ENCODE data around the gene DEPDC4.
"Not testable (repeated sequence)": the region's sequence is repeated elsewhere in the genome, so short reads cannot be mapped to it uniquely, and the experiment has no call there.

Gene DEPDC4

DNA sequence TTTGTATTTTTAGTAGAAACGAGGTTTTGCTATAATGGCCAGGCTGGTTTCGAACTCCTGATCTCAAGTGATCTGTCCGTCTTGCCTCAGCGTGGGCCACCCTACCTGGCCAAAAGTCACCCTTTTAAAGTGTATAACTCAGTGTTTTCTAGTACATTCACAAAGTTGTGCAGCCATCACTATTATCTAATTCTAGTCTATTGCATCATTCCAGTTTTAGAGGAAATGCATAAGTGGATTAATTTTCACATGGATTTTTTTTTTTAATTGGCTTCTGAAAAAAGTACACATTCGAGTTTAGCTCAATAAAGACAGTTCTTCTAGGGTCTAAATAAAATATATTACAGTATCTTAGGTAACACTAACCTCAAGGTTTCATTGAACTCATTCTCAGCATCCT, 3.7 kb downstream of the DEPDC4 start:
- DNase-seq (ENCODE audit: low read depth in 2 of 2) = no peak

DNA sequence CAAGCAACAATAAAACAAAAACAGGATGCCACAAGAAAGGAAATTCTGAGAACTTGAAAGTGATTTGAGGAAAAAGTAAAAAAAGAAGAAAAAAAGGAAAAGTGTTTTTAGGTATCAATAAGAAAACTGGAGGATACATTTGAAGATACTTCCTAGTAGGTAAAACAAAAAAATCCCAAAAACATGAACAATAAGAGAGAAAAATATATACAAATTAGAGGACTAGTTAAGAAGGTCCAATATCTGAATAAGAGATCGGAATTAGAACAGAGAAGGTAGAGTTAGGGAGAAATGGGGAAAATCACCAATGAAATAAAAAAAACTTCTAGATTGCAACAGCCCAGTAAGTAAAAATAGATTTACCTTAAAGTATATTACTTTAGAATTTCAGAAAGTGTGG, 8.8 kb downstream of the DEPDC4 start:
- no peak for DNase-seq (ENCODE audit: low read depth in 2 of 2)

DNA sequence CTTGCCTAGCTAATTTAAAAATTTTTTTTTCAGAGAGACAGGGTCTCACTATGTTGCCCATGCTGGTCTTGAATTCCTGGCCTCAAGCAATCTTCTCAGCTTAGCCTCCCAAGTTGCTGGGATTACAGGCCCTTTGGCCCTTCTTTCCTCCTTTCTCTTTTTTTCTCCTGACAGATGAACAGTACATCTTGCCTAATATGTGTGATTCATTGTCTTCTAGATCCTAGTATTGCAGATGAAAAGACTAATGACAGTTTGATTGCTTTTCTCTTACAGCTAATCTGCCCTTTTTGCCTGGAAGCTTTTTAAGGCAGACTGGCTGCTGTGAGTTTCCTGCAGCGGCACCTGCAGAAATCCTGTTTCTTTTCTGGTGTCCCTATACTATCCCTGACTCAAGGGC, 12.0 kb downstream of the DEPDC4 start:
- DNase-seq (ENCODE audit: low read depth in 2 of 2) = no peak

DNA sequence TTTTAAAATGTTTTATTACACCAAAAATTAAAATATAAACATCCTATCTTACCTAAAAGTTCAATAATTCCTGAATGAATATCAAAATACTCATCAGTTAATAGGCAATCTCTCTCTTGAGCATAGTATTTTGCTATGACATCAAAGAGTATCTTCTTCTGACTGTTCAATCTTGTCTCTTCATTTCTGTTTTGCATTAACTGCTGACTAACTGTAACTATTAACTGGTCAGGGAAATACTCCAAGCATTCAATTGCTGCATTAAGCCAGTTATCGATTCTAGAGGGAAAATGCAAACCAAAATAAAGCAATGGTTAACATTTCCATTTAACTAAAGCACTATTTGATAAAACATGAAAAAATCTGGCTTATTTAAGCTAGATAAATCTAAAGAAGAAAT, 13.4 kb downstream of the DEPDC4 start:
- DNase-seq (ENCODE audit: low read depth in 2 of 2) = no peak

DNA sequence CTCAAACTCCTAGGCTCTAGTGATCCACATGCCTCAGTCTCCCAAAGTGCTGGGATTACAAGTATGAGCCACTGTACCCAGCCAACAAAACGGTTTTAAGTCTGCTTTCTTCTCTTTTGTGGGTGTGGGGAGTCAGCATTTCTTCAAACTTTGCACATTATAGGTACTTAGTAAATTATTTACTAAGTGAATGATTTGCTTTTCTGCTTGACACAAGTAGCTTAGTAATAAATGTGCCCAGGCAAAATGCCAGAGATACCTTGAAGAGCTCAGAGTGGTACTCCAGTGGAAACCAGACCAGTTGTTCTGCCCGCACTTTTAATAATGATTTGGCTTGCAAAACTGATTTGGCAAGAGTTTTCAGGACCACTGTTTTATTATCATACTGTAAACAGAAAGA, 15.0 kb downstream of the DEPDC4 start:
- no peak for DNase-seq (ENCODE audit: low read depth in 2 of 2)

DNA sequence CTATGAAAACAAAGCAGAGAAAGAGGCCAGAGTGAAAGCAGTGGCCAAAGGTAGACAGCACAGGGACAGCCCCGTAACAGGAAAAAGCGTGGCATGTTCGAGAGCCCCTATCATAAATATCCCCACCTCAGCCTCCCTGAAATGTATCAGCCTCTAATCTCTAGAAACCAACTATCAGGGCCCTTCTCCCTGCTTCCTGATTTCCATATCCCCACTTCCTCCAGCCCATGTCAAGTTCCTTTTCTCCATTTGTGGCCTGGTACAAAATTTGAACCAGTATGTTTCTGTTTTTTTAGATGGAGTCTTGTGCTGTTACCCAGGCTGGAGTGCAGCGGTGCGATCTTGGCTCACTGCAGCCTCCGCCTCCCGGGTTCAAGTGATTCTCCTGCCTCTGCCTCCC, 16.9 kb downstream of the DEPDC4 start:
- no peak for DNase-seq (ENCODE audit: low read depth in 2 of 2)

DNA sequence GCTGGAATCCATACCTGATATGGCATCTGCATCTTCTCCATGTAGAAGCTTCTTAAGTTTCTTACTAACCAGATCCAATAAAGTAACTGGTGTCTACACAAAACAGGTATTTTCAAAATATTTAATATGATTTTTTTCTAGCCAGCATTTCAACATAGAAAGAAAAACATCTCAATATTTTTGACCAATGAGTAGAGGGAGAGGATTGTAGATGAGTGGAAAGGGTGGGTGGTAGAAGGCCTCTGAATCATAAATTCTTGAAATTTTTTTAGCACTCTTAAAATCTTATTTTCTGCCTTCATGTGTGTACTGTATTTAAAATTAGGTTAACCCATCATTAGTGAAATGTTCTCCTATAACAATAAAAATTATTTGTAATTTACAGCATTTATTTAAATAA, 18.0 kb downstream of the DEPDC4 start:
- DNase-seq (ENCODE audit: low read depth in 2 of 2) = no peak

DNA sequence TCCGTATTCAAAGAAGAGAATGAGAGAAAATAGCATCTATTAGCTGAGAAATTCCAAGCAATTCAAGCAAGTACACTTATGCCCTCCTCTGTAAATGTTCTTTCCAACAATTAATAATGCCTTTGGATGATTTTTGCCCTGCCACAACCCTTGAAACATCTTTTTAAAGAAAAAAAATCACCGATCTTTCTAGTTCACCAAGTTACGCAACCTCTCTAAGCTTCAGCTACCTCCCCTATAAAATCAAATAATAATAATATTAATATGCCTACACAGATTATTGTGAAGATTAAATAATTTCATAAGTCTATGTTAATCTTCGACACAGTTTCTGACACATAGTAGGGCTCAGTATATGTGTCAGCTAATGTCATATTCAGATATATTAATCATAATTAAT, 19.1 kb downstream of the DEPDC4 start:
- DNase-seq (ENCODE audit: low read depth in 2 of 2) = no peak

DNA sequence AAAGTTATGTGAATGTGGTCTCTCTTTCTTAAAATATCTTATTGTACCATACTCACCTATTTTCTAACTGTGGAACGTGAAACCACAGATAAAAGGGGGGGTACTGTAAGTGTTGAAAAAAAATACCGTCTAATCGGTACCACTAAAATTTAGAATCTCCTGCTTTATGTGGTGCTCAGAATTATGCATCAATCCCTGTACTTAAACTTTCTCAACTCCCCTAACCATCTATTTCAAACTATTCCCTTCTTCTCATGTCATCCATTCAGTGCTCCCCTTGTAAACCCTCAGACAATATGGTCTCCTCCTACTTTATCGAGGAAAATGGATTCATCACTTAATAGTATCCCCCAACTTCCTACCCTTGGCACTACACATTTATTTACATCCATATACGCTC, 23.7 kb downstream of the DEPDC4 start:
- DNase-seq (ENCODE audit: low read depth in 2 of 2) = no peak

DNA sequence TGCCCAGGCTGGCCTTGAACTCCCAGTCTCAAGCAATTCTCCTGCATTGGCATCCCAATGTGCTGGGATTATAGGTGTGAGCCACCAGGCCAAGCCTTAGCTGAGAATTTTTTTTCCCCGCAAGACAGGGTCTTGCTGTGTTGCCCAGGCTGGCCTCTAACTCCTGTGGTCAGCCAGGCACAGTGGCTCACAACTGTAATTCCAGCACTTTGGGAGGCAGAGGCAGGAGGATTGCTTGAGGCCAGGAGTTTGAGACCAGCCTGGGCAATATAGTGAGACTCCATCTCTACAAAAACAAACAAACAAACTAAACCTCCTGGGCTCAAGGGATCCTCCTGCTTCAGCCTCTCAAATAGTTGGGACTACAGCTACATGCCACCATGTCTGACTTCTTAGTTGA, 27.3 kb downstream of the DEPDC4 start:
- DNase-seq (ENCODE audit: low read depth in 2 of 2) = no peak

DNA sequence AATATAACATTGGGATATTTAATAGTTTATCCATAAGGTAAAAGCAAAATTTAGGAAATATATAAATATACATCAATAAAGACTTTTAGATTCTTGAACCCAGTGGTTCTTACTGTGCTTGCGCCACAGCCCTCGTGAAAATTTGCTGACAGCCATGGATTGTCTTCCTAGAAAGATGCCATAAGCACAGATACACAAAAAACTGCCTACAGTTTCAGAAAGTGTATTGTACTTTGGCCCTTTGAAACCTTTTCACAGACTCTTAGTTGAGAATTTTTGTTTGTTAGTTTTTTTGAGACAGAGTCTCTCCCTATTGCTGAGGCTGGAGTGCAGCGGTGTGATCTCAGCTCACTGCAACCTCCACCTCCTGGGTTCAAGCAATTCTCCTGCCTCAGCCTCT, 28.1 kb downstream of the DEPDC4 start:
- no peak for DNase-seq (ENCODE audit: low read depth in 2 of 2)

DNA sequence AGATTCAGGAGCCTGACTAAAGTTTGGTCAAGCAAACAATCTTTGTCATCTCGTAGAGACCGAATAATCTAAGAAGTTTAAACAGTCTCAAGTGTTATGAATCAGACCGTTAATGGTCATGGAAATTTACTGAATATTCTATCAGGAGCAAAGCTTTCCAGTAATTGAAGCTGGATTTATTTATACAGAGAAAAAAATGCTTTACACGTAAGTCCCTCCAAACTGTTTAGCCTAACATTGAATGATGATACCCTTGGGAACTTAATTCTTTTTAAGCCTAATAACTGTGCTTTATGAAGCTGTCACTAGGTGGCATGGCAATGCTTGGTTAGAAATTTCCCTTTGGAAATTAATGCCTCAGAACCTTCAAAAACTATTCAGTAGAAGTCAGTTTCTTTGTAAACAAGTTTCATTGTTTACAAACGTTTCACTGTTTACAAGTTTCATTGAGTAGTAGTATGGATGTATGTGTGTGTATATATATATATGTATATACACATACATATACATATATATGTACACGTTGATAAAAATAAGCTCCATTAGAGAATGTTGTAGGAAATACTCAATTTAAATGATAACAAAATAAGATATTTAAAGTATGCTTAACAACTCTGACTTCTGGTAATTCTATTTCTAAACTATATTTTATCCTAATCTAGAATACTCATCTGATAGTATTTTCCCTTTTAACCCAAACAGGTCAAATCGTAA, 32.1 kb downstream of the DEPDC4 start:
- no peak for DNase-seq (ENCODE audit: low read depth in 2 of 2)

DNA sequence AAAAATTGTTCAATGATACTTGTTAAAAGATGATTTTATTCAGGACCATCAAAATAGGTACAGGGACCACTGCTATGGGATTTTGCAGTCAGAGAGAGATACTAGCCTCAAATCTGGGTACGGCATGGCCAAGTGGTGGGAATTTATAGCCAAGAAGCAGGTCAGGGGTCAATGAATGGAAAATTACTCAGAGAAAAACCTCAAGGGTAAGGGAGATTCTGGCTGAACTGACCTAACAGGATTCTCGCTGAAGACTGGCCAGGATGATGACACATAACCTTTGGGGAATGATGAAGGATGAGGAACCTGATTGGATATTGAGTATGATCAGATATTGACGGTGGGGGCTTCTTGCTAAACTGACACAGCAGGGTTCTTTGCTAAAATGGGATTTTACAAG, 32.7 kb downstream of the DEPDC4 start:
- no peak for DNase-seq (ENCODE audit: low read depth in 2 of 2)

DNA sequence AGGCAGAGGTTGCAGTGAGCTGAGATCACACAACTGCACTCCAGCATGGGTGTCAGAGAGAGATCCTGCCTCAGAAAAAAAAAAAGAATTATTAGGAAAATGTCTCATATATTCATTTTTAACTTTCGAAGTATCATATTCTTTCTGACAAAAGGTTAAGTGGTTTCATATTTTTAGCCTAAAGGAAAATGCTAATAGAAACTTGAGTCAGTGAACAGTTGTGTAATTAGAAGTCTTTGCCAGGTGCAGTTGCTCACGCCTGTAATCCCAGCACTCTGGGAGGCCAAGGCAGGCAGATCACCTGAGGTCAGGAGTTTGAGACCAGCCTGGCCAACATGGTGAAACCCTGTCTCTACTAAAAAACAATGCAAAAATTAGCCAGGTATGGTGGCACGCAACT, 35.0 kb downstream of the DEPDC4 start:
- not testable (repeated sequence) for DNase-seq (ENCODE audit: low read depth in 2 of 2)

DNA sequence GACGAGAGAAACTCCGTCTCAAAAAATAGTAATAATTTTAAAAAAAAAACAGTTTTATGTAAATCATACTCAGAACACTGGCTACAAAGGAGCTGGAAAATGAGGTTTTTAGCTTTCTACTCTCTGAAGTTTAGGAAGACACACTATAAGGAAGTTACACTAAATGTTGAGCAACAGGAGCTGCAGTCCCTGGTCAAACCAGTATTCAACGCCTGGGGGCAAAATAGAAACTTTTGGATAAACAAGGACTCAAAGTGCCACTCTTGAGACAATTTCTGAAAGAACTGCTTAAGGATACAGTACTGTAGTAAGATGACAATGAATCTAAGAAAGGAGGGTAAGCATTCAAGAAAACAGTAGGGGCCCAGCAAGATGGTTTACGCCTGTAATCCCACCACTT, 37.0 kb downstream of the DEPDC4 start:
- no peak for DNase-seq (ENCODE audit: low read depth in 2 of 2)

DNA sequence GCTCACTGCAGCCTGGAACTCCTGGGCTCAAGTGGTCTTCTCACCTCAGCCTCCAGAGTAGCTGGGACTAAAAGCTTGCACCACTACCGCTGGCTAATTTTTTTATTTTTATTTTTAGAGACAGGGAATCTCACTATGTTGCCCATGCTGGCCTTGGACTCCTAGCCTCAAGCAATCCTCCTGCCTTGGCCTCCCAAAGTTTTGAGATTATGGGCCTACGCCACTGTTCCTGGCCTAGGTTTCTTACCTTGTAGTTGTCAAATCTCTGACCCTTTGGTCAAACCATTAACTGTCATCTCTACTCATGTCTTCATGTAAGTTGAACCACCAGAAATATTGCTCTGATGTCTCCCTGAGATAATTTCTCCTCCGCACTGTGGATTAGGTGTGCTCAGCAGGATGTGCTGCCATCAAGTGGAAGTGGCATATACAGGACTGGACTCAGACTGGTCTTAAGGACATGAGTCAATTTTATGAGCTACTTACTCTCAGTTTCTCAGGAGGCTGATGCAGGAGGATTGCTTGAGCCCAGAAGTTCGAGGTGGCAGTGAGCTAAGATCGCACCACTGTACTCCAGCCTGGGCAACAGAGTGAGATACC, 37.7 kb downstream of the DEPDC4 start:
- DNase-seq (ENCODE audit: low read depth in 2 of 2) = no peak

DNA sequence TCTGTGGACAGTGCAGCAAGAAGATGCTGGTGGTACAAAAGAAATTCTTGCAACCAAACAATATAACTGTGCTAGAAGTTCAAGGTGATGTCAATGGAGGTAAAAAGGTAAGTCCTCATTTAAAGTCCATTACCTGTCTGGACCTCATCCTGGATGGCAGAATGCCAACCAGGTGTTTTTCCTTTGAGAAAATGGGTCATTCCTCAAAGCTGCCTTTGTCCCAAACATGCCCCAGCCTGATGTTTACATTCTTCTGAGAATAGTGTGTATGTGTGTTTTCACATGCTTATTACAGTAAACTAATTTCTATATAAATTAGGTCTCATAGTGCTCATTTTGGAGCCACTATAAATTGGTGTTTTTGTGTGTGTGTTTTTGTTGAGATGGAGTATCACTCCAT, 41.4 kb downstream of the DEPDC4 start:
- DNase-seq (ENCODE audit: low read depth in 2 of 2) = no peak

DNA sequence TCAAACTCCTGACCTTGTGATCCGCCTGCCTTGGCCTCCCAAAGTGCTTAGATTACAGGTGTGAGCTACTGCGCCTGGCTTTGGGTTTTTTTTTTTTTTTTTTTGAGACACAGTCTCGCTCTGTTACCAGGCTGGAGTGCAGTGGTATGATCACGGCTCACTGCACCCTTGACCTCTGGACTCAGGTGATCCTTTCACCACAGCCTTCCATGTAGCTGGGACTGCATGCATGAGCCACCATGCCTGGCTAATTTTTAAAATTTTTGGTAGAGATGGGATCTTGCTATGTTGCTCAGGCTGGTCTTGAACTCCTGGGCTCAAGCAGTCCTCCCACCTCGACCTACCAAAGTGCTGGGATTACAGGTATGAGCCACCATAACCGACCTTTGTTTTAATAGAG, 44.7 kb downstream of the DEPDC4 start:
- not testable (repeated sequence) for DNase-seq (ENCODE audit: low read depth in 2 of 2)

DNA sequence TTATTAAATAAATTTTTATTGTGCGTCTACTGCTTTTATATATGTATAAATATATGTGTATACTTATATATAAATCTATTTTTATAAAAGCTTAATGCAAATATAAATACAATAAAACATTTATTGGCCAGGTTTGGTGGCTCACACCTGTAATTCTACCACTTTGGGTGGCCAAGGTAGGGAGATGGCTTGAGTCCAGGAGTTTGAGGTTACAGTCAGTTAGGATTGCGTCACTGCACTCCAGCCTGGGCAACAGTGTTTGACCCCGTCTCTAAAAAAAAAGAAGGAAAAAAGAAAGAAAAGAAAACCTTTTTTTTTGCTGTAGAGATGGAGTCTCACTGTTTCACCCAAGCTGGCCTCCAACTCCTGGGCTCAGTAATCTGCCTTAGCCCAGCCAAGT, 45.4 kb downstream of the DEPDC4 start:
- DNase-seq (ENCODE audit: low read depth in 2 of 2) = no peak

DNA sequence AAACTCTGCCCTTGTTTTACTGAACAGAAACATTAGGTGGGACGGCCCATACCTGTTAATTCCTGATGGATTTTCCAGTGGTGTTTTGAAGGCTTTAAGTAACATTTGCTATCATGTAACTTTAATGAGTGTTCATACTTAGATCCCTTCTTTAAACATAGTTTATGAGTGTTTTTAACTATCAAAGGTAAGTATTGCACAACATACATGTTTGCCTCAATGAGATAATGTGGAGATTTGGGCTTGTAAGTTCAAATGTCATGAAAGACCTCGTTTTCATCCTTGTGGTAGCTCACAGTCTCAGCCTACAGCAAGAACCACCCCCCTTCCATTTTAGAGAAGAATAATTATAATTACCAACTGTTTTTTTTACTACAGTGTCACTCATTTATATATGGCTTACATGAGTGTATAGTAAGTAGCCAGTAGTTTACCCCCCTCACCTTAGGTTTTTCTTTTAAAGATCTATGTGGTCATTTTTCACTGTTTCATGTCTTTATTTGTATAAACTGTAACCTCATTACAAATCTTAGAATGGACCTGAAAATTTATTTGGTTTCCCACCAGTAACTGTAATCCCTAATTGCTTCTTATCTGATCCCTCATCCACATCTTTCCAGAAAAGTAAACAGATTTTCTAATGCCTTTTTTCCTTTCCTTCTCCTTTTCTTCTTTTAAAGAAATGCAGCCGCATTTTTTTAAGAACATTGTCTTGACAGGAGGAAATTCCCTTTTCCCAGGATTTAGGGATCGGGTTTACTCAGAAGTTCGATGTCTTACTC, 47.4 kb downstream of the DEPDC4 start:
- no peak for DNase-seq (ENCODE audit: low read depth in 2 of 2)

DNA sequence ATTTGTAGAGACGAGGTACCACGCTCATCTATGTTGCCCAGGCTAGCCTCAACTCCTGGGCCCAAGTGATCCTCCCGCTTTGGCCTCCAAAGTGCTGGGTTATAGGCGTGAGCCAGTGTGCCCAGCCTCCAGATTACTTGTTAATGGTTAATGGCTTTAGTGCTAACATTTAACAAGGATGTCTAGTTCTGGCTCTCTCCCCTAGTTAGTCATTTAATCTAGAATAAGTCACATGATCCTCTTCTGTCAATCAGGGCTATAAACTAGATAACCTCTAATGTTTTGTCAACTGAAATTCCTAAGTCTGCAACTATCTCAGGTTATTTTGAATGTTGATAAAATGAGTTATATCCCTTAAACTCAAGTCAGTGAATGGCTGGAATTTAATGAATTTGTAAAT, 50.5 kb downstream of the DEPDC4 start:
- no peak for DNase-seq (ENCODE audit: low read depth in 2 of 2)

DNA sequence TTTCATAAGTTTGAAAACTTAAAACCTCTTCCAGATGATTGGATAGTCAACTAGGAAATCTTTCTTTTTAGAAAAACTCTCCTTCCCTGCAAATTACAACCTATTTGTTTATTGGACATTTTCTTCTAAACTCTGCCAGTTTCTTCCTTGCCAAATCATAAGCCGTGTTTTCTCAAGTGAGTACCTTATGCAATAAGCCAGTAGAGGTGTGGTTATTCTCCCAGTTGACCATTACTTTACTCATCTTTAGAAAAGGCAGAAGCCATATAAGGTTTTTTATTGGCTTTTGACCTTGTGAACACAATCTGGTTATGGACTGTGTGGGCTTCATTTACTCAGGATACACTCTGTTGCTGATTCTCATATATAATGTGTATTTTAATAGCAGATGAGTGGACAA, 51.7 kb downstream of the DEPDC4 start:
- DNase-seq (ENCODE audit: low read depth in 2 of 2) = no peak

DNA sequence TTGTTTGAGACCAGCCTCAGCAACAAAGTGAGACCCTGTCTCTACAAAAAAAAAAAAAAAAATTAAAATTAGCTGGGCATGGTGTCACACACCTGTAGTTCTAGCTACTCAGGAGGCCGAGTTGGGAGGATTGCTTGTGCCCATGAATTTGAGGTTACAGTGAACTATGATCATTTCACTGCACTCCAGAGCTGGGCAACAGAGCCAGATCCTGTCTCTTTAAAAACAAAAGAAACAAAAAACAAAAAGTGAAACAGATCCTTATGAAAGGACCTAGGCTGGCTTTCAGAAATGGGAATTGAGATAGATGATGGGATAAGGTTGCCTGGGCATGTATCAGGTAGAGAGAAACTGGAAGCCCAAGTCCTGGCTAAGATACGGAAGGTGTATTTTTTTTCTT, 52.4 kb downstream of the DEPDC4 start:
- no peak for DNase-seq (ENCODE audit: low read depth in 2 of 2)

All from stimulated activated CD8-positive, alpha-beta memory T cell treated with anti-CD3 and anti-CD28 coated beads, Interleukin-2, amount 100 ng/mL, for 48 hours (primary cell).